Fibroblast of lung (primary cell): ENCODE results near the gene KRTAP10-1.

Source experiments
- CTCF ChIP-seq, 2 donors: IDR thresholded peaks in 1 of 2; conservative IDR thresholded peaks in 1 of 2; 1 replicate in 1 of 2; 2 replicates in 1 of 2; pipeline ENCODE4 v1.5.1; 2011 to 2012; ENCODE audit warnings: low read length in 2 of 2, control low read depth in 1 of 2, inconsistent platforms in 1 of 2, low read depth in 1 of 2, mild to moderate bottlenecking in 1 of 2
- EZH2 ChIP-seq: IDR thresholded peaks from 2 replicates; pipeline ENCODE4 v1.5.1; 2012; ENCODE audit warnings: low read length, control low read depth, mild to moderate bottlenecking; ENCODE audit errors: missing control alignments

- TF ChIP-seq CTCF (conservative IDR thresholded peaks at IDR 0.05 in 1 of 2, IDR thresholded peaks at IDR 0.05 in 1 of 2; ENCODE audit: low read depth in 1 of 2, low read length in 2 of 2) (no peak), EZH2 (no peak)
These were observed 23.2 kb downstream of the KRTAP10-1 start for GRCh38 chr21:44516828-44517174.
